ENCODE data around the gene EIF3K. TPM values are rescaled to one million over a fixed set of nuclear protein-coding genes. Genes with fewer than 3 reads are reported as not detected.
A peak's percentile ranks its signal among the peaks of the same experiment; 100 is the strongest.

The EIF3K gene
- total RNA-seq, 1 donor from 2014 or later: 344 TPM

- Mint-ChIP-seq H3K36me3 (ENCODE audit: low read depth) (peaks cover 13% of the 10 kb centered on the region), H3K4me1 (peaks cover 54% of the 10 kb centered on the region), H3K27ac (peak overlapping the region; percentile 59), H3K9me3 (no peaks in the 10 kb centered on the region), H3K27me3 (no peaks in the 10 kb centered on the region), H3K4me3 (no peak overlapping the region)
- no peak for TF ChIP-seq CTCF (IDR thresholded peaks at IDR 0.05)
- ATAC-seq (ENCODE audit: low read depth) (no peak), DNase-seq (no peak)
- POLR2A ChIA-PET: no interaction called here
- intact Hi-C loops (cut with micrococcal nuclease): no loop called here
- CTCF ChIA-PET: no interaction called here
These were observed 44.2 kb downstream of the EIF3K start for GRCh38 chr19:38663156-38663651.

- Mint-ChIP-seq H3K9me3 (no peaks in the 10 kb centered on the region), H3K27me3 (no peaks in the 10 kb centered on the region)
These were observed 45.0 kb downstream of the EIF3K start for GRCh38 chr19:38663957-38664502.

GRCh38 chr19:38664503-38665211 lies 45.7 kb downstream of the EIF3K start:
- POLR2A ChIA-PET: interaction anchor here (0.6 kb wide), 1 partner anchor 51 kb away, joined by 7 read pairs; no protein-coding TSS in a partner anchor
- intact Hi-C loops (cut with micrococcal nuclease): no loop called here
- no peak for DNase-seq

More at GRCh38 chr19:38663957-38664502, 45.0 kb downstream of the EIF3K start:
- DNase-seq (no peak), ATAC-seq (ENCODE audit: low read depth) (no peak)
- ChIA-PET CTCF (interaction anchor here (1.4 kb wide), 1 partner anchor 23 kb away, joined by 3 read pairs; no protein-coding TSS in a partner anchor), POLR2A (no interaction called here)
- Mint-ChIP-seq H3K27ac (peak overlapping the region; percentile 19), H3K36me3 (ENCODE audit: low read depth) (peaks cover 12% of the 10 kb centered on the region), H3K4me1 (peaks cover 56% of the 10 kb centered on the region), H3K4me3 (no peak overlapping the region)
- intact Hi-C loops (cut with micrococcal nuclease): no loop called here
- no peak for TF ChIP-seq CTCF (IDR thresholded peaks at IDR 0.05)

GRCh38 chr19:38665219-38665931 lies 46.4 kb downstream of the EIF3K start:
- H3K9me3 Mint-ChIP-seq: no peaks in the 10 kb centered on the region
- H3K27ac Mint-ChIP-seq: peak overlapping the region; percentile 91
- CTCF ChIA-PET: interaction anchor here (1.4 kb wide), 1 partner anchor 22 kb away, joined by 3 read pairs; no protein-coding TSS in a partner anchor
- H3K4me1 Mint-ChIP-seq: peaks cover 70% of the 10 kb centered on the region
- intact Hi-C loops (cut with micrococcal nuclease): no loop called here
- H3K27me3 Mint-ChIP-seq: no peaks in the 10 kb centered on the region
- ATAC-seq (ENCODE audit: low read depth): no peak
- POLR2A ChIA-PET: interaction anchor here (0.6 kb wide), 1 partner anchor 51 kb away, joined by 7 read pairs; no protein-coding TSS in a partner anchor
- no peak for DNase-seq
- H3K36me3 Mint-ChIP-seq (ENCODE audit: low read depth): peaks cover 12% of the 10 kb centered on the region
- H3K4me3 Mint-ChIP-seq: no peak overlapping the region
- no peak for TF ChIP-seq CTCF (IDR thresholded peaks at IDR 0.05)

More at GRCh38 chr19:38664503-38665211, 45.7 kb downstream of the EIF3K start:
- CTCF ChIA-PET: interaction anchor here (1.4 kb wide), 1 partner anchor 22 kb away, joined by 3 read pairs; no protein-coding TSS in a partner anchor
- Mint-ChIP-seq H3K36me3 (ENCODE audit: low read depth) (peaks cover 12% of the 10 kb centered on the region), H3K9me3 (no peaks in the 10 kb centered on the region), H3K27me3 (no peaks in the 10 kb centered on the region), H3K4me1 (peaks cover 63% of the 10 kb centered on the region), H3K27ac (peak overlapping the region; percentile 47), H3K4me3 (peak overlapping the region; percentile 13)
- ATAC-seq (ENCODE audit: low read depth): peak; percentile 49
- no peak for TF ChIP-seq CTCF (IDR thresholded peaks at IDR 0.05)

All from activated B cell treated with CpG ODN at 0.5 μM for 24 hours (primary cell).